Measurements from ENCODE around the gene RBM26.

The RBM26 gene

GRCh38 chr13:79382545-79383275, 23.3 kb downstream of the RBM26 start:
- H3K4me3 ChIP-seq (ENCODE audit: low read depth, low read length): peak overlapping the region; percentile 3; the same call in 1 of the 2 replicates
- DNase-seq (ENCODE audit: low read depth): peak; percentile 67
- TF ChIP-seq, protein P1, sequence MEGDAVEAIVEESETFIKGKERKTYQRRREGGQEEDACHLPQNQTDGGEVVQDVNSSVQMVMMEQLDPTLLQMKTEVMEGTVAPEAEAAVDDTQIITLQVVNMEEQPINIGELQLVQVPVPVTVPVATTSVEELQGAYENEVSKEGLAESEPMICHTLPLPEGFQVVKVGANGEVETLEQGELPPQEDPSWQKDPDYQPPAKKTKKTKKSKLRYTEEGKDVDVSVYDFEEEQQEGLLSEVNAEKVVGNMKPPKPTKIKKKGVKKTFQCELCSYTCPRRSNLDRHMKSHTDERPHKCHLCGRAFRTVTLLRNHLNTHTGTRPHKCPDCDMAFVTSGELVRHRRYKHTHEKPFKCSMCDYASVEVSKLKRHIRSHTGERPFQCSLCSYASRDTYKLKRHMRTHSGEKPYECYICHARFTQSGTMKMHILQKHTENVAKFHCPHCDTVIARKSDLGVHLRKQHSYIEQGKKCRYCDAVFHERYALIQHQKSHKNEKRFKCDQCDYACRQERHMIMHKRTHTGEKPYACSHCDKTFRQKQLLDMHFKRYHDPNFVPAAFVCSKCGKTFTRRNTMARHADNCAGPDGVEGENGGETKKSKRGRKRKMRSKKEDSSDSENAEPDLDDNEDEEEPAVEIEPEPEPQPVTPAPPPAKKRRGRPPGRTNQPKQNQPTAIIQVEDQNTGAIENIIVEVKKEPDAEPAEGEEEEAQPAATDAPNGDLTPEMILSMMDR (IDR thresholded peaks at IDR 0.05; ENCODE audit: control insufficient read depth, extremely low read depth, insufficient read depth): no peak

DNA sequence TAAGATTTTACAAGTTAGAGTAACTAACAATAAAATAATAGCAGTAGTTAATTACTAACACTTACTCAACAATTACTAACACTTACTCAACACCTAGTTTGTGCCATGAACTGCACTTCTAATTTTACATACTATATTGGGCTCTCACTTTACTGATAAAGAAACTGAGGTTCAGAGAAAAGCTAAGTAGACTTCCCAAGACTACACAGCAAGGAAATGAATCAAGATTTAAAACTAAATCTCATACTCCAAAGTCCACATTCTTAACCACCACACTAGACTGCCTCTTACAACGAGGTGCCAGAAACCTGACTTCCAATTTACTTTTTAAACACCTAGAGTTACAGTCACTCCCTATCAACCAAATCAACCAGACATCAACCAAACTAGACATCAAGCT, 25.1 kb downstream of the RBM26 start:
- TF ChIP-seq, protein P1 (IDR thresholded peaks at IDR 0.05; ENCODE audit: control insufficient read depth, extremely low read depth, insufficient read depth): no peak
- no peak for DNase-seq (ENCODE audit: low read depth)
- H3K4me3 ChIP-seq (ENCODE audit: low read depth, low read length): no peak overlapping the region

- TF ChIP-seq, protein P1 (IDR thresholded peaks at IDR 0.05; ENCODE audit: control insufficient read depth, extremely low read depth, insufficient read depth): no peak
- H3K4me3 ChIP-seq (ENCODE audit: low read depth, low read length): no peak overlapping the region
- DNase-seq (ENCODE audit: low read depth): no peak
Observed at GRCh38 chr13:79379274-79379673, 26.8 kb downstream of the RBM26 start.

DNA sequence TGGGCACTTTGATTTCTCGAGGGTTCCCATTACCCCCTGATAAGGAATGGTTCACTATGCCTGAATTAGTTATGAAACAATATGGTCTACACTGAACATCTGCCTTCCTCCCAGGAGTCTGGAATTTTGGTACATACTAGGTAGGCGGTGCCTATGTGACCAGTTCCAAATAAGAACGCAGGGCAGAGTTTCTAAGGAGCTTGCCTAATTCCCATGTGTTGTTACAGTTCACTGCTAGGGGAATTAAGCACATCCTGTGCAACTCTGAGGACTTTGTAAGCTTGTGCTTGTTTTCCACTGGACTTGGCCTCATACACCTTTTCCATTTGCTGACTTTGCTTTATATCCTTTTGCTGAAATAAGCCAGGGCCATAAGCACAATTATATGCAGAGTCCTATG, 29.2 kb downstream of the RBM26 start:
- no peak for DNase-seq (ENCODE audit: low read depth)
- no peak overlapping the region for H3K4me3 ChIP-seq (ENCODE audit: low read depth, low read length)
- TF ChIP-seq, protein P1 (IDR thresholded peaks at IDR 0.05; ENCODE audit: control insufficient read depth, extremely low read depth, insufficient read depth): no peak

DNA sequence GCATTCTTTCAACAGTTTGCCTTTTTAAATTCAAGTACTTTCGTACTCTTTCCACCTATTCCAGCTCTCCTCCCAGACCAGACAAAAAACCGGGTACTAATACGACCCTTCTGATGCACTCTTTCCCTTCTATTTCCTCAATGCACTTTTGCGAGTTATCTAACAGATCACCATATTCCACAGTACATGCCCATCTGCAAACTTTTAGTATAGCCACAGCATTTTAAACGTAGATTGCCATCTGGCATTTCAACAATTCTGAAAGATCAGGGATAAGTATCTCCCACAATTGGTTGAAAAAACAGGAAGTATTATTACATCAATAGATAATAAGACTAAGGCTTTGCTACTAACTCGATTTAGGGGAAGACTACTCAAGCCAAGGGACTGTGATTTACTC, 31.5 kb downstream of the RBM26 start:
- DNase-seq (ENCODE audit: low read depth): no peak
- TF ChIP-seq, protein P1 (IDR thresholded peaks at IDR 0.05; ENCODE audit: control insufficient read depth, extremely low read depth, insufficient read depth): no peak
- H3K4me3 ChIP-seq (ENCODE audit: low read depth, low read length): no peak overlapping the region

DNA sequence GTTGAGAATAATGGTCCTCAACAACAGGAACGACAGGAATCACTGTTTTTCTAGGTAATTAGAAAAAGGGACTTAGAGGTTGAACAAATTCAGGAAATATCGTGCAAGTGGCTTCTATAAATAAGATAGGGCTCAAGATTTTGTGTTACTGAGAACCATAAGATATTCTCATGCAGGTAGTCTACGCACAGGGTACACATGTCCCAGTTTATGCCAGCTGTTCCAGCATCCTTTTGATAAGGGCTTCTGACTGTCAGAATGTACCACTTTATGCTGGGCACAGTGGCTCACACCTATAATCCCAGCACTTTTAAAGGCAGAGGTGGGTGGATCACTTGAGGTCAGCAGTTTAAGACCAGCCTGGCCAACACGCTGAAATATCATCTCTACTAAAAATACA, 32.1 kb downstream of the RBM26 start:
- TF ChIP-seq, protein P1 (IDR thresholded peaks at IDR 0.05; ENCODE audit: control insufficient read depth, extremely low read depth, insufficient read depth): no peak
- no peak for DNase-seq (ENCODE audit: low read depth)
- H3K4me3 ChIP-seq (ENCODE audit: low read depth, low read length): no peak overlapping the region

- TF ChIP-seq, protein P1 (IDR thresholded peaks at IDR 0.05; ENCODE audit: control insufficient read depth, extremely low read depth, insufficient read depth): no peak
- H3K4me3 ChIP-seq (ENCODE audit: low read depth, low read length): no peak overlapping the region
- no peak for DNase-seq (ENCODE audit: low read depth)
Observed at GRCh38 chr13:79369226-79369625, 36.8 kb downstream of the RBM26 start.

All from LNCaP clone FGC (cell line).